Nephron progenitor cell (in vitro differentiated cells): ENCODE measurements around the gene SIRT1.

ENCODE experiments used
- DNase-seq: peaks from one replicate; pipeline ENCODE4 v3.0.0; 2021
- H3K27ac Mint-ChIP-seq: 2 replicates; pipeline ENCODE4 v1.8.0; 2021; ENCODE audit warnings: mild to moderate bottlenecking, moderate library complexity, mixed read lengths
- H3K27me3 Mint-ChIP-seq: 2 replicates; pipeline ENCODE4 v1.8.0; 2021; ENCODE audit warnings: mild to moderate bottlenecking, low read depth, mixed read lengths; ENCODE audit not compliant: poor library complexity
- H3K36me3 Mint-ChIP-seq: 2 replicates; pipeline ENCODE4 v1.8.0; 2021; ENCODE audit warnings: low read depth, mixed read lengths
- H3K4me1 Mint-ChIP-seq: 2 replicates; pipeline ENCODE4 v1.8.0; 2021; ENCODE audit warnings: mixed read lengths
- H3K4me3 Mint-ChIP-seq: 2 replicates; pipeline ENCODE4 v1.8.0; 2021; ENCODE audit warnings: mild to moderate bottlenecking, moderate library complexity, mixed read lengths
- H3K9me3 Mint-ChIP-seq: 2 replicates; pipeline ENCODE4 v1.8.0; 2021; ENCODE audit warnings: mild to moderate bottlenecking, moderate library complexity, mixed read lengths
- TF ChIP-seq, protein P1 (sequence below): fragments of 200-600 bp; sonication (generic); IDR thresholded peaks from 2 replicates; pipeline ENCODE4 v1.5.0; 2021; ENCODE audit warnings: antibody characterized with exemption

Gene SIRT1

DNA sequence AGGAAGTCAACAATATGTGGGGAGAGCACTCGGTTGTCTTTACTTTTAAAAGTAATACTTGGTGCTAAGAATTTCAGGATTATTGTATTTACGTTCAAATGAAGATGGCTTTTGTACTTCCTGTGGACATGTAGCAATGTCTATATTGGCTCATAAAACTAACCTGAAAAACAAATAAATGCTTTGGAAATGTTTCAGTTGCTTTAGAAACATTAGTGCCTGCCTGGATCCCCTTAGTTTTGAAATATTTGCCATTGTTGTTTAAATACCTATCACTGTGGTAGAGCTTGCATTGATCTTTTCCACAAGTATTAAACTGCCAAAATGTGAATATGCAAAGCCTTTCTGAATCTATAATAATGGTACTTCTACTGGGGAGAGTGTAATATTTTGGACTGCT lies 32.7 kb downstream of the SIRT1 start:
- TF ChIP-seq, protein P1, sequence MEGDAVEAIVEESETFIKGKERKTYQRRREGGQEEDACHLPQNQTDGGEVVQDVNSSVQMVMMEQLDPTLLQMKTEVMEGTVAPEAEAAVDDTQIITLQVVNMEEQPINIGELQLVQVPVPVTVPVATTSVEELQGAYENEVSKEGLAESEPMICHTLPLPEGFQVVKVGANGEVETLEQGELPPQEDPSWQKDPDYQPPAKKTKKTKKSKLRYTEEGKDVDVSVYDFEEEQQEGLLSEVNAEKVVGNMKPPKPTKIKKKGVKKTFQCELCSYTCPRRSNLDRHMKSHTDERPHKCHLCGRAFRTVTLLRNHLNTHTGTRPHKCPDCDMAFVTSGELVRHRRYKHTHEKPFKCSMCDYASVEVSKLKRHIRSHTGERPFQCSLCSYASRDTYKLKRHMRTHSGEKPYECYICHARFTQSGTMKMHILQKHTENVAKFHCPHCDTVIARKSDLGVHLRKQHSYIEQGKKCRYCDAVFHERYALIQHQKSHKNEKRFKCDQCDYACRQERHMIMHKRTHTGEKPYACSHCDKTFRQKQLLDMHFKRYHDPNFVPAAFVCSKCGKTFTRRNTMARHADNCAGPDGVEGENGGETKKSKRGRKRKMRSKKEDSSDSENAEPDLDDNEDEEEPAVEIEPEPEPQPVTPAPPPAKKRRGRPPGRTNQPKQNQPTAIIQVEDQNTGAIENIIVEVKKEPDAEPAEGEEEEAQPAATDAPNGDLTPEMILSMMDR: no peak
- H3K27me3 Mint-ChIP-seq: no peaks in the 10 kb centered on the region
- H3K4me3 Mint-ChIP-seq: no peak overlapping the region
- no peaks in the 10 kb centered on the region for H3K9me3 Mint-ChIP-seq
- H3K36me3 Mint-ChIP-seq: peaks cover 48% of the 10 kb centered on the region
- H3K4me1 Mint-ChIP-seq: no peaks in the 10 kb centered on the region
- no peak for DNase-seq
- no peak overlapping the region for H3K27ac Mint-ChIP-seq

DNA sequence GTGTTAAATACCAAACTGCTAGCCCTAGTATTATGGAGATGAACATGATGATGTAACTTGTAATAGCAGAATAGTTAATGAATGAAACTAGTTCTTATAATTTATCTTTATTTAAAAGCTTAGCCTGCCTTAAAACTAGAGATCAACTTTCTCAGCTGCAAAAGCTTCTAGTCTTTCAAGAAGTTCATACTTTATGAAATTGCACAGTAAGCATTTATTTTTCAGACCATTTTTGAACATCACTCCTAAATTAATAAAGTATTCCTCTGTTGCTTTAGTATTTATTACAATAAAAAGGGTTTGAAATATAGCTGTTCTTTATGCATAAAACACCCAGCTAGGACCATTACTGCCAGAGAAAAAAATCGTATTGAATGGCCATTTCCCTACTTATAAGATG lies 33.2 kb downstream of the SIRT1 start:
- no peaks in the 10 kb centered on the region for H3K4me1 Mint-ChIP-seq
- no peaks in the 10 kb centered on the region for H3K9me3 Mint-ChIP-seq
- no peaks in the 10 kb centered on the region for H3K27me3 Mint-ChIP-seq
- no peak overlapping the region for H3K4me3 Mint-ChIP-seq
- no peak for DNase-seq
- TF ChIP-seq, protein P1: no peak
- peaks cover 43% of the 10 kb centered on the region for H3K36me3 Mint-ChIP-seq
- no peak overlapping the region for H3K27ac Mint-ChIP-seq

DNA sequence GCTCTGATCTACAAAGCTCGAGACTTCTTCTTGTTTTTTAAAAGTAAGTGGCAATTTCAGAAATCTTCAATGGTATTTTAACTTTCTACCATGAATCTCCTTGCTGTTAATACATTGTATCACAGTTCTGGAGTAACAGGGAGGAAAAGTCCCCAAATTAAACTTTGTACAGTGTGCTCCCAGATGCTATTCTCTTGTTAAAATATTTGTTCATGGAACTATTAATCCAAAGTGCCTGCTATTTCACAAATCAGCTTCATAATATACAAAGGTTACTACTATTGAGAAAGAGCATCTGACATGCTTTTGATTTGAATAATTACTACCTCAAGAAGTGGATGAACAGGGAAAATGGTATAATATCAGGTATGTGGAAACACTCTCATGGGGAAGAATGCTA lies 36.6 kb downstream of the SIRT1 start:
- Mint-ChIP-seq H3K27ac (no peak overlapping the region), H3K4me3 (no peak overlapping the region), H3K27me3 (no peaks in the 10 kb centered on the region), H3K36me3 (peaks cover 33% of the 10 kb centered on the region), H3K4me1 (no peaks in the 10 kb centered on the region), H3K9me3 (no peaks in the 10 kb centered on the region)
- DNase-seq: no peak
- TF ChIP-seq, protein P1: no peak

DNA sequence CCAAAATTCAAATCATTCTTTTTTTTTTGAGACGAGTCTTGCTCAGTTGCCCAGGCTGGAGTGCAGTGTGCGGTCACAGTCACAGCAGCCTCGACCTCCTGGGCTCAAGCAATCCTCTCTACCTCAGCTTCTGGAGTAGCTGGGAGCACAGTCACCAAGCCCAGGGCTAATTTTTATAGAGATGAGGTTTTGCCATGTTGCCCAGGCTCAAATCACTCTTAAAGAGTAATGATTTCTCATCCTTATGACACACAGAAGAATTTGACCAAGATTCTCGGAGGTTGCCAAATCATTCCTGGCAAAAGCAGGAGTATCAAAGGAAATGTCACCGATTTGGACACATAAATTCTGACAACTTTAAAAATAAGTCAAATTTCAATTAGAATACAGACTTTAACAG lies 39.1 kb downstream of the SIRT1 start:
- no peaks in the 10 kb centered on the region for H3K27me3 Mint-ChIP-seq
- H3K27ac Mint-ChIP-seq: no peak overlapping the region
- H3K9me3 Mint-ChIP-seq: no peaks in the 10 kb centered on the region
- H3K36me3 Mint-ChIP-seq: peaks cover 33% of the 10 kb centered on the region
- no peaks in the 10 kb centered on the region for H3K4me1 Mint-ChIP-seq
- no peak overlapping the region for H3K4me3 Mint-ChIP-seq
- no peak for DNase-seq
- TF ChIP-seq, protein P1: no peak

DNA sequence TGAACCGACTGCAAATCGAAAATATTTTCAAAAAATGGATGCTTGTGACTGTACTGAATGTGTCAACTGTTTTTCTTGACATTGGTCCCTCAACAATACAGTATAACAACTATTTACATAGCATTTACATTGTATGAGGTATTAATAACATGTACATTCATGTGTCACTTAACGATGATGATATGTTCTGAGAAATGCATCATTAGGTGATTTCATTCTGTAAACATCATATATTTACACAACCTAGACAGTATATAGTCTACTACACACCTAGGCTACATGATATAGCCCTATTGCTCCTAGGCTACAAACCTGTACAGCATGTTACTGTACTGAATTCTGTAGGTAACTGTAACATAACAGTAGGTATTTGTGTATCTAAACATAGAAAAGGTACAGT lies 39.7 kb downstream of the SIRT1 start:
- H3K4me3 Mint-ChIP-seq: no peak overlapping the region
- DNase-seq: no peak
- H3K9me3 Mint-ChIP-seq: no peaks in the 10 kb centered on the region
- H3K36me3 Mint-ChIP-seq: peaks cover 35% of the 10 kb centered on the region
- H3K4me1 Mint-ChIP-seq: no peaks in the 10 kb centered on the region
- H3K27me3 Mint-ChIP-seq: no peaks in the 10 kb centered on the region
- no peak overlapping the region for H3K27ac Mint-ChIP-seq
- TF ChIP-seq, protein P1: no peak

DNA sequence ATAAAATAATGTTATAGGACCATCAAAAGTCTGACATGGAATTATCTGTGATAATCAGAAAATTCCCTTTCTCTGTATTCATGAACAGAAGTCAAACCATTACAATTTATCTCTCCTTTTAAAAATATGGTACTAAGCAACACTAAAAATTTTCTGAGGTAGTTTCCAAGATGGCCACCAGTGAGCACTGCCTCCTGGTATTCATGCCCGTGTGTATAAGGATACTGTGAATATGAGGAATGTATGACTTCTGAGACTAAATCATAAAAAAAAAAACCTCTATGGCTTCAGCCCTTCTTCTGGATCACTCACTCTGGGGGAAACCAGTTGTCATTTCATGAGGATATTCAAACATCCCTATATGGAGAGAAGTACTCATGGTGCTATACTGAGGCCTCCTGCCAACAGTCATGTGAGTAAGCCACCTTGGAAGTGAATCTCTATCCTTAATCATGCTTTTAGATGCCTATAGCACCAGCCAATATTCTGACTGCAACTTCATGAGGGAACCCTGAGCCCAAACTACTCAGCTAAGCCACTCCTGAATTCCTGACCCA lies 41.1 kb downstream of the SIRT1 start:
- Mint-ChIP-seq H3K27ac (no peak overlapping the region), H3K4me1 (no peaks in the 10 kb centered on the region), H3K4me3 (no peak overlapping the region), H3K36me3 (peaks cover 41% of the 10 kb centered on the region), H3K27me3 (no peaks in the 10 kb centered on the region), H3K9me3 (no peaks in the 10 kb centered on the region)
- DNase-seq: no peak
- TF ChIP-seq, protein P1: no peak
